ENCODE results near the gene DDX39A.

Gene DDX39A

DNA sequence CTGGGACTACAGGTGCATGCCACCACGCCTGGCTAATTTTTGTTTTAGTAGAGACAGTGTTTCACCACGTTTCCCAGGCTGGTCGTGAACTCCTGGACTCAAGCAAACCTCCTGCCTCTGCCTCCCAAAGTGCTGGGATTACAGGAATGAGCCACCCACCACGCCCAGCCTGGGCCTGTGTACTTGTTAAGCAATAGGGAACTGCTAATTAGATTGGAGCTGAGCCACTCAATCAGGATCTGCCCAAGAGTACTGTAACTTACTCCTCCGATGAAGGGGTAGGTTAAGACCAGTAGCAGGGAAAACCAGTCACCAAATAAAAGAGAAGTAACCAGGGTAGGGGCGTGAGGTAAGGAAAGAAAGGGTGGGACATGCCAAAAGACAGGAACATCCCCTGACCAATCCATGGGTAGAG lies 2.3 kb downstream of the DDX39A start:
- Mint-ChIP-seq H3K27ac (peak overlapping the region; percentile 95), H3K27me3 (peaks cover 2% of the 10 kb centered on the region), H3K9me3 (peaks cover 5% of the 10 kb centered on the region), H3K36me3 (ENCODE audit: low read depth) (peaks cover 55% of the 10 kb centered on the region), H3K4me1 (peaks cover 52% of the 10 kb centered on the region), H3K4me3 (peak overlapping the region; percentile 90)
- DNase-seq (no peak), ATAC-seq (no peak)

DNA sequence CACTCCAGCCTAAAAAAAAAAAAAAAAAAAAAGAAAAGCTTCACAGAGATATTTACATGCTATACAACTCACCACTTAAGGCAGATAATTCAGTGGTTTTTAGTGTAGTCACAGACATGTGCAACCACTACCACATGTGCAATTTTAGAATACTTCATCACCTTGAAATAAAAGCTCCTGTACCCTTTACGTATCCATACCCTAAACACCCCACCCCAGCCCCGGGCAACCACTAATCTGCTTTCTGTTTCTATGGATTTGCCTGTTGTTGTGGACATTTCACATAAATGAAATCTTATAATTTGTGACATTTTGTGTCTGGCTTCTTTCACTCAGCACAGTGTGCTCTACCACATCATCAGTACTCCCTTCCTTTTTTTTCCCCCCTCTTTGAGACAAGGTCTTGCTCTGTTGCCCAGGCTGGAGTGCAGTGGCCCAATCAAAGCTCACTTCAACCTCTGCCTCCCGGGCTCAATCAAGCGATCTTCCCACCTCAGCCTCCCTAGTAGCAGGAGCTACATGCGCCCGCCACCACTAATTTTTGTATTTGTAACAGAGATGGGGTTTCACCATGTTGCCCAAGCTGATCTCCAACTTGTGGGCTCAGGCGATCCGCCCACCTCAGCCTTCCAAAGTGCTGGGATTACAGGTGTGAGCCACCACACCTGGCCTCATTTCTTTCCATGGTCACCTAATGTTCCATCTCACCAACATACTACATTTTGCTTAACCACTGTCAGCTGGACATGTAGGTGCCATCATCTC lies 4.0 kb downstream of the DDX39A start:
- peaks cover 66% of the 10 kb centered on the region for H3K36me3 Mint-ChIP-seq (ENCODE audit: low read depth)
- peaks cover 2% of the 10 kb centered on the region for H3K27me3 Mint-ChIP-seq
- peaks cover 2% of the 10 kb centered on the region for H3K9me3 Mint-ChIP-seq
- H3K27ac Mint-ChIP-seq: peak overlapping the region; percentile 95
- ATAC-seq (no peak), DNase-seq (no peak)
- peaks cover 56% of the 10 kb centered on the region for H3K4me1 Mint-ChIP-seq
- peak overlapping the region; percentile 90 for H3K4me3 Mint-ChIP-seq

DNA sequence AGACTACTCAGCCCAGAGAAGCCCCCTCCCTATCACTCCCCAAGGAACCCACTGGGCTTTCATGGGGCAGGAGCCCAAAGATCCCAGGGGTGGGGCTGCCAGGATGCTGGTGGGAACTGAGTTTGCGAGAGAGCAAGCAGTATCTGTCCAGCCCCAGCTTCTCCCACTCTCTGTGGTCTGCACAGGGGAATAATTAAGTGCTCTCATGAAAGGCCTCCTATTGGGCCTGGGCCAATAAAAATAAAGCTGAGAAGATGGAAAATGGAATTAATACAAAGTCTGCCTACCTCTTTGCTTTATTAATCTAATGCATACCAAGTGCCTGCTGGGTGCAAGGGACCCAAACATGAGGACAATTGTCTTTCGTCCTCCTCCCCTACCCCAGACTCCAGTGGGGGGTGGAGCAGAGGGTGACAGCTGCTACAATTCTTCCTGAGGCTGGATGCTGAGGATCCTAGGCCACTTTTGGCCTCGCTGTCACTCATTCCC lies 5.4 kb downstream of the DDX39A start:
- Mint-ChIP-seq H3K27me3 (no peaks in the 10 kb centered on the region), H3K27ac (peak overlapping the region; percentile 87), H3K4me1 (peaks cover 58% of the 10 kb centered on the region), H3K9me3 (no peaks in the 10 kb centered on the region), H3K36me3 (ENCODE audit: low read depth) (peaks cover 74% of the 10 kb centered on the region), H3K4me3 (peak overlapping the region; percentile 34)
- ATAC-seq (no peak), DNase-seq (no peak)

DNA sequence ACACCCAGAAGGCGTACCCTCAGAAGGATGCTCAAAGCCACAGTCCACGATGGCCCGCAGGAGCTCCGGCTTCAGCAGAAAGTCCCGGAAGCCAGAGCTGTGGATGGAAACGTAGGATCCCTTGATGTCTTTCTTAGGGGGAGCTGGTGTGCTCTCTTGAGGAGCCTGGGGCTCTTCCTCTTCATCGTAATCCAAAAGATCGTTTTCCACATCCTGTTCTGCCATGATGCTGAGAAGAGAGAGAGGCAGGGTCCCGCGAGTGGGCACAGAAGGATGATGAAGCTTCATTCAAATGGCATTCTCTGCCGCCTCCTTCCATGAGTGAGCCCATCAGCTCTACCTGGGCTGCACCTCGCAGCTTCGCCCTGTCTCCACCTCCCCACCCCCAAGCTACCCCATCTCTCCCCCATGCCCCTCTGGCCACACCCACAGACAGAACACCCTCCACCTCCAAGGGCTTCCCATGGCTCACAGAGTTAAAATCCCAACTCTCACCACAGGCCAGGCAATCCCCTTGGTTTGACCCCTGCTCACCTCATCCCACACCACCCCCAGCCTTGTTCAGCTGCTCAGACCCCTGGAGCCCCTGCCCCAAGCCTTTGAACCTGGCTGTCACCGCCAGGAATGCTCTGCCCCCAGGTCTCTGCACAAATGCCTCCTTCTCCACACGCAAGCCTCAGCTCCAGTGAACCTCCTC lies 6.0 kb downstream of the DDX39A start:
- peak overlapping the region; percentile 17 for H3K4me3 Mint-ChIP-seq
- no peak for DNase-seq
- no peaks in the 10 kb centered on the region for H3K9me3 Mint-ChIP-seq
- H3K27me3 Mint-ChIP-seq: no peaks in the 10 kb centered on the region
- H3K36me3 Mint-ChIP-seq (ENCODE audit: low read depth): peaks cover 75% of the 10 kb centered on the region
- peaks cover 61% of the 10 kb centered on the region for H3K4me1 Mint-ChIP-seq
- H3K27ac Mint-ChIP-seq: peak overlapping the region; percentile 87
- ATAC-seq: no peak

DNA sequence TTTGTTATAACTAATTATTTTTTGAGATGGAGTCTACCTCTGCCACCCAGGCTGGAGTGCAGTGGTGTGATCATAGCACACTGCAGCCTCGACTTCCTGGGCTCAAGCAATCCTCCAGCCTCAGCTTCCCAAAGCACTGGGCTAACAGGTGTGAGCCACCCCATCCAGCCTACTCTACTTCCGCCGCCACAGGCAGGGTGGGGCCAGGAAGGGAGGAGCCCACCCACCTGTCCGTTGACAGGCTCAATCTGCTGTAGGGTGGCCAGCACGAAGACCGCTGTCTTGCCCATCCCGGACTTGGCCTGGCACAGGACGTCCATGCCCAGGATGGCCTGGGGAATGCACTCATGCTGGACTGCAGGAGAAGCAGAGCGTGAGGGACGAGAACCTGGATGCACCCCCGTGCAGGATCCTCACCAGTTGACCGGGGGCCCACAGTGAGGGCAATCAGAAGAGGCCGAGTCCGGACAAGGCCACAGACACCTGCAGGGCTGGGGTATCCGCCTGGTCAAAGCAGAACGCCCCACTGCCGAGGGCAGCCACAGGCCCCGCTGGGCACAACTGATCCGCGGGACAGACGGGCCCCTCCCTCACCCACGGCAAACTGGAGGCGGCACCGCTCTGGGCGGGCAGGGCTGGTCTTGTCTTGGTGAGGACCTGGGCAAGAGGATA lies 6.7 kb downstream of the DDX39A start:
- Mint-ChIP-seq H3K27ac (peak overlapping the region; percentile 60), H3K4me1 (peaks cover 60% of the 10 kb centered on the region), H3K4me3 (no peak overlapping the region), H3K36me3 (ENCODE audit: low read depth) (peaks cover 75% of the 10 kb centered on the region), H3K27me3 (no peaks in the 10 kb centered on the region), H3K9me3 (no peaks in the 10 kb centered on the region)
- no peak for DNase-seq
- ATAC-seq: no peak

DNA sequence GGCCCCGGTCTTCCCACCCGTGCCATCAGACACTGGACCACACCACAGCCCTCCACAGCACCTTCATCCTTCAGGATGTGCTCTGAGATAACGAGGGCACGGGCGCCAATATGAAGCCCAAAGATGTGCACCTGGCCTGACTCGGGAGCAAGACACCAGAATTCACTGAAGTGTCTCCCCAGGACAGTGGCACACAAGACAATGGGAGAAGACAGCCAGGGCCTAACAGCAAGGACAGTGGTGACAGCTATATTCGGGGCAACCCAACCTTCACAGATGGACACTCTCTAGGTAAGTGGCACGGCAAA lies 7.2 kb downstream of the DDX39A start:
- ATAC-seq (no peak), DNase-seq (no peak)
- H3K4me3 Mint-ChIP-seq: peak overlapping the region; percentile 5
- peak overlapping the region; percentile 52 for H3K27ac Mint-ChIP-seq
- H3K27me3 Mint-ChIP-seq: no peaks in the 10 kb centered on the region
- H3K4me1 Mint-ChIP-seq: peaks cover 56% of the 10 kb centered on the region
- H3K9me3 Mint-ChIP-seq: no peaks in the 10 kb centered on the region
- peaks cover 76% of the 10 kb centered on the region for H3K36me3 Mint-ChIP-seq (ENCODE audit: low read depth)

DNA sequence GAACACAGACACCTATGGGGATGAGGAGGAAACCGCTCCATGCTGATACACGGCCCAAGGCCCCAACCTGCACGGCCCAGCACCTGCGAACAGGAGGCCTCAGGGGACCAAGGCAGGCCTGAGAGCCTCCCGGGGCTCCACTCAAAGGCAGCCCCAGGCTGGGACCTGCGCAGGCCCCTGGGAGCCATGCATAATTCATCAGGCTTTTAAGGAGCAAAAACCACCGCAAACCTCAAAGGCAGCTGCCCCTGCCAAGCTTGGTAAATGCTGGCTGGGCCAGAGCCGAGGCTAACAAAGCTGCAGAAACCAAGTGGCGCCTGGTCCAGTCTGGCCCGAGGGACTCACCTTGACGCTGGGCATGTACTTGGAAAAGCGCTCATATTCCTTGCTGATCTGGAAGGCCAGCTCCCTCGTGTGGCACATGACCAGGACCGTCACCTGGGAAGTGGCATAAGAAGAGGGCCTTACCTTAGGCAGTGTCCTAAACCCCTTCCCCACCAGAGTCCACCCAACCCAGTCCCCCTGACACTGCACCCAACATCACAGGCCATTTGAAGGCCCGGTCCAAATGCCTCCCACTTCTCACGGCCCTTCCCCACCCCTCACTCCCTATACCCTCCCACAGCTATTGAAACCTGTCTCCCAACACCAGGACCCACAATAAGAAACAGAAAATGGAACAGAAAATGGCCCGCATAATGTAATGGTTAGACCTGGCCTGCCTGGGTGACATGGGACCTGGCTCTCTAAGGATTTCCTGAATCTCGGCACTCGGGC lies 7.8 kb downstream of the DDX39A start:
- peak overlapping the region; percentile 17 for H3K4me3 Mint-ChIP-seq
- DNase-seq (no peak), ATAC-seq (no peak)
- no peaks in the 10 kb centered on the region for H3K9me3 Mint-ChIP-seq
- peak overlapping the region; percentile 78 for H3K27ac Mint-ChIP-seq
- no peaks in the 10 kb centered on the region for H3K27me3 Mint-ChIP-seq
- peaks cover 75% of the 10 kb centered on the region for H3K36me3 Mint-ChIP-seq (ENCODE audit: low read depth)
- H3K4me1 Mint-ChIP-seq: peaks cover 54% of the 10 kb centered on the region

DNA sequence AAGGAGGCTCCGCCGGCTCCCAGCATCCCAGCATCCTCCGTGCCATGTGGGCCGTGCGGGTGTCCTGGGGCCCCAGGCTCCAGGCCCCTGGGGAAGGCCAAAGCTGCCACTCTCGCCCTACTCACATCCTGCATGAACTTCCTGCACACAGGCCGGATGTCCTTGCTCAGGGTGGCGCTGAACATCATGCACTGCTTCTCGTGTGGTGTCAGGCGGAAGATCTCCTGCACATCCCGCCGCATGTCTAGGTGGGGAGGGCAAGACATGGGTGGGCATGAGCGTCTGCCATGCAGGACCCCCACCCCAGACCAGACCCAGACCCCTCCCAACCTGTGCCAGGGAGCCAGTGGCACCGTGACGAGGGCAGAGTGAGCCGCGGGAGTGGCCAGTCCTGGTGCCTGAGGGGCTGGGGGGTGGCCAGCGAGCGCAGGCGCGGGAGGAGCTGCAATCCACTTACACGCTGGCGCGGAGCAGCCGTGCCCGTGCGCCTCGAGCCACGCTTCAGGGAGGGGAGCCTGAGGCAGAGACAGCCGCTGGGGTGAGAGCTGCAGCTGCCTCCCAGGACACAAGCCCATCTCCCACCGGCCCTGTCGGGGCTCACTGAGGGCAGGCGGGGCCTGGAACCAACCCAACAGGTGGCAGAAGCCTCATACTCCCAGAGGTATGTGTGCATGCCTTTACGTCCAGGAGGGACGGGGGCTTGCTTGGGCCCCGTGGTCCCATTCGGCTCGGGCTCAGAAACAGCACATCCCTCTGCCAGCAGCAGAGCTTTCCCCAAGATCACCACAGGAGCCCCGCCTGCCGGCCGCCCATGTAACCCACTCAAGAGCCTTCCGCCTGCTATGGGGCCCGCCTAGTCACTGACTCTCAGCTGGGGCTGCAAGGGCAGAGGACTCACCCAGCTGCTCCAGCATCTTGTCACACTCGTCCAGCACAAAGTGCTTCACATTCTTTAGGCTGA lies 8.8 kb downstream of the DDX39A start:
- H3K27ac Mint-ChIP-seq: peak overlapping the region; percentile 86
- peaks cover 46% of the 10 kb centered on the region for H3K4me1 Mint-ChIP-seq
- ATAC-seq (peak; percentile 11), DNase-seq (peak; percentile 29)
- H3K36me3 Mint-ChIP-seq (ENCODE audit: low read depth): peaks cover 72% of the 10 kb centered on the region
- H3K27me3 Mint-ChIP-seq: no peaks in the 10 kb centered on the region
- peak overlapping the region; percentile 46 for H3K4me3 Mint-ChIP-seq
- no peaks in the 10 kb centered on the region for H3K9me3 Mint-ChIP-seq

DNA sequence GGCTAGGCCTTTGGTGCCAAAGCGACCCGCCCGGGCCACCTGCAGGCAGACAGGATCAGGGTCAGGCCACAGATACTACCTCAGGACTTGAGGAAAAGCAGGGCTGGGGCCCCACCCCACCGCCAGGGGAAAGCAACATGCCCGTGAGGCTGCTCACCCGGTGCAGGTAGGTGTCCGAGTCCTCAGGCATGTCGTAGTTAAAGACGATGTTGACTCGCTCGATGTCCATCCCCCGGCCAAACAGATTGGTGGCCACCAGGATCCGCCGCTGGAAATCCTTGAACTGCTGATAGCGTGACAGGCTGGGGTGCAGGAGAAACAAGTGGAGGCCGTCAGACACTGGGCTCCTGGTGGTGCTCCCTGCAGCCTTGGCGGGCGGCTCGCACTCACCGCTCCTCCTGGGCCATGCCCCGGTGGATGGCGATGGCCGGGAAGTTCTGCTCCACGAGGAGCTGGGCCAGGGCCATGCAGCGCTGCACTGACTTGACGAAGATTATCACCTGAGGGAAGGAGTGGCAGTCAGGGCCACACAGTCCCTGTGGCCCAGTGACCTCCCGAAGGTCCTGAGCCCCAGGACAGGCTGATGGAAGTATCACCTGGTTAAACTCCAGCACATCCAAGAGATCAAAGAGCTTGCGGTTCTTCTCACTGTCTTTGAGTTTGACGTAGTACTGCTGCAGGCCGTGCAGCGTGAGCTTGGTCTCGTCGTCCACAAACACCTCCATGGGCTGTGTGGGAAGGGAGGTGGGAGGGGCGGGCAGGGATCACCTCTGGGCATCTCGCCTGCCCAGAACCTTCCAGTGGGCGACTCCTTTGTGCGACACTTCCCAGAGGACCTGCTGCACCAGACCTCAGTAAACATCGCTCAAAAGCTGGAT lies 9.8 kb downstream of the DDX39A start:
- peak overlapping the region; percentile 48 for H3K4me3 Mint-ChIP-seq
- no peaks in the 10 kb centered on the region for H3K27me3 Mint-ChIP-seq
- no peak for ATAC-seq
- no peaks in the 10 kb centered on the region for H3K9me3 Mint-ChIP-seq
- peak overlapping the region; percentile 86 for H3K27ac Mint-ChIP-seq
- peaks cover 40% of the 10 kb centered on the region for H3K4me1 Mint-ChIP-seq
- peaks cover 73% of the 10 kb centered on the region for H3K36me3 Mint-ChIP-seq (ENCODE audit: low read depth)
- peak; percentile 21 for DNase-seq

DNA sequence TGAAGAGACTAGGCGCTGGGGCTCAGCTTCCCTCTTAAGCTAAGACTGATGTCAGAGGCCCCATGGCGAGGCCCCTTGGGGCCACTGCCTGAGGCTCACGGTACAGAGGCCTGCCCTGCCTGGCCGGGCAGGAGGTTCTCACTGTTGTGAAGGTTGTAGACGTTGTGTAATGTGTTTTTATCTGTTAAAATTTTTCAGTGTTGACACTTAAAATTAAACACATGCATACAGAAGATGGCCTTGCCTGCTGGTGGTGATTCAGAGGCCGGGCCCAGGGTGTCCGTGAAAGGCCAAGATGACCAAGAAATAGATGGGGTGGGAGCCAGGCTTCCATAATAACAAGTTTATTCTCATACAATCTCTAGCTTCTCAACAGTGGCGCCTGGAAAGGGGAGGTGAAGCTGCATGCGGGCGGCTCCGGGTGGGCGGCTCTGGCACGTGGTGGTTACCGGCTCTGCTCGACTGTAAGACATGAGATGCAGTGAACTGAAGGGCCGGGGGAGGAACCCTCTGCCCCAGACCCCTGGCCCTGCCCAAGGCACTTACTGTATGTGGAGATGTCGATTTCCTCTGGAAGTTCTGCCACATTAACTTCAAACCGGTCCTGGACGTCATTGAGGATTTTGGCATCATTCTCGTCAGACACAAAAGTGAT lies 10.5 kb downstream of the DDX39A start:
- H3K9me3 Mint-ChIP-seq: no peaks in the 10 kb centered on the region
- H3K4me3 Mint-ChIP-seq: no peak overlapping the region
- H3K36me3 Mint-ChIP-seq (ENCODE audit: low read depth): peaks cover 72% of the 10 kb centered on the region
- H3K27ac Mint-ChIP-seq: peak overlapping the region; percentile 59
- H3K4me1 Mint-ChIP-seq: peaks cover 35% of the 10 kb centered on the region
- ATAC-seq (peak; percentile 10), DNase-seq (peak; percentile 22)
- no peaks in the 10 kb centered on the region for H3K27me3 Mint-ChIP-seq

DNA sequence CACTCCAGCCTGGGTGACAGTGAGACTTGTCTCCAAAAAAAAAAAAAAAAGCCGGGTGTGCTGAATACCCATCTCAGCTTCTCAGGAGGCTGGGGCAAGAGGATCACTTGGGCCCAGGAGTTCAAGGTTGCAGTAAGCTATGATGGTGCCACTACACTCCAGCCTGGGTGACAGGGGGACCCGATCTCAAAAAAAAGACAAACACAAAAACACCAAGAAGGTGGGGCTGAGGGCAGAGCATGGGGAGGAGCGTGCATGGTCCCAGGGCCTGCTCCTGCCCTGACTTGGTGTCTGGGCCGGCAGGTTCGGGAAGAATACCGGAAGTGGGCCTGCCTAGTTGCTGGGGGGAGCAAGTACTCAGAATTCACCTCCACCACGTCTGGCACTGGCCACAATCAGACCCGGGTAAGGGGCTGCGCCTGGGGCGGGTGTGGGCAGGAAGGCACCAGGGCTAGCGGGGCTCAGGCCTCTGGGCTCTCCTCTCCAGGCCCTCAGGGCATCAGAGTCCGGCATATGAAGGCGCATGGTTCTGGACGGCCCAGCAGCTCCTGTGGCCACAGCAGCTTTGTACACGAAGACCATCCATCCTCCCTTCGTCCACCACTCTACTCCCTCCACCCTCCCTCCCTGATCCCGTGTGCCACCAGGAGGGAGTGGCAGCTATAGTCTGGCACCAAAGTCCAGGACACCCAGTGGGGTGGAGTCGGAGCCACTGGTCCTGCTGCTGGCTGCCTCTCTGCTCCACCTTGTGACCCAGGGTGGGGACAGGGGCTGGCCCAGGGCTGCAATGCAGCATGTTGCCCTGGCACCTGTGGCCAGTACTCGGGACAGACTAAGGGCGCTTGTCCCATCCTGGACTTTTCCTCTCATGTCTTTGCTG lies 11.3 kb downstream of the DDX39A start:
- no peaks in the 10 kb centered on the region for H3K27me3 Mint-ChIP-seq
- H3K4me1 Mint-ChIP-seq: peaks cover 28% of the 10 kb centered on the region
- ATAC-seq (no peak), DNase-seq (peak; percentile 30)
- H3K9me3 Mint-ChIP-seq: no peaks in the 10 kb centered on the region
- H3K27ac Mint-ChIP-seq: peak overlapping the region; percentile 69
- H3K4me3 Mint-ChIP-seq: no peak overlapping the region
- H3K36me3 Mint-ChIP-seq (ENCODE audit: low read depth): peaks cover 69% of the 10 kb centered on the region

Measured in activated naive CD8-positive, alpha-beta T cell treated with anti-CD3 and anti-CD28 coated beads, Interleukin-2, amount 50 U/mL, for 24 hours (primary cell).